H1 (cell line): ENCODE measurements around the gene FUT4. TPM values are rescaled to one million over a fixed set of nuclear protein-coding genes. Genes with fewer than 3 reads are reported as not detected.

Experiments
- CTCF ChIA-PET: fragments of 300-600 bp; sonication (Branson Sonifier 250); formaldehyde crosslinking; loops from one replicate; lab custom pipeline; 2021; ENCODE audit not compliant: partially characterized antibody; lab: Charles Lee
- POLR2A ChIA-PET: fragments of 300-600 bp; sonication (Branson Sonifier 250); formaldehyde crosslinking; loops from one replicate; lab custom pipeline; 2021; ENCODE audit warnings: inconsistent platforms; ENCODE audit not compliant: partially characterized antibody; lab: Charles Lee
- DNase-seq, 2 experiments: peaks; one replicate each; pipeline versions ENCODE4 v3.0.0 to v3.0.0-alpha.2; 2010 to 2022; ENCODE audit warnings: low spot score in 2 of 2, low read depth in 1 of 2, mixed read lengths in 1 of 2
- FAIRE-seq: peaks from 2 replicates; lab custom pipeline; 2011; peaks lifted over from hg19 to GRCh38; lab: Jason Lieb, UNC
- H2AFZ ChIP-seq: 2 replicates; pipeline ENCODE4 v1.8.1; 2012; ENCODE audit warnings: low read length, inconsistent platforms
- H2AK5ac ChIP-seq: 2 replicates; pipeline ENCODE4 v1.6.1; 2013; ENCODE audit warnings: low read depth, low read length
- H2BK120ac ChIP-seq: replicated peaks from 2 replicates; pipeline ENCODE3; 2013; ENCODE audit warnings: low read depth, low read length, inconsistent platforms
- H2BK12ac ChIP-seq: 2 replicates; pipeline ENCODE4 v1.6.1; 2013; ENCODE audit warnings: low read depth, low read length
- H2BK15ac ChIP-seq: 2 replicates; pipeline ENCODE4 v1.6.1; 2013; ENCODE audit warnings: low read length
- H2BK20ac ChIP-seq: 2 replicates; pipeline ENCODE4 v1.6.1; 2013; ENCODE audit warnings: low read length
- H2BK5ac ChIP-seq: 2 replicates; pipeline ENCODE4 v1.6.1; 2013; ENCODE audit warnings: low read depth, low read length
- H3K14ac ChIP-seq: 2 replicates; pipeline ENCODE4 v1.6.1; 2013; ENCODE audit warnings: inconsistent platforms; ENCODE audit not compliant: insufficient read length
- H3K18ac ChIP-seq: 2 replicates; pipeline ENCODE4 v1.6.1; 2013; ENCODE audit warnings: low read length; ENCODE audit errors: extremely low read depth
- H3K23ac ChIP-seq: 2 replicates; pipeline ENCODE4 v1.6.1; 2013; ENCODE audit warnings: inconsistent platforms; ENCODE audit not compliant: insufficient read length
- H3K23me2 ChIP-seq: 2 replicates; pipeline ENCODE4 v1.6.1; 2013; ENCODE audit warnings: low read depth, low read length
- H3K27ac ChIP-seq: 2 replicates; pipeline ENCODE4 v1.6.1; 2011; ENCODE audit warnings: low read depth, low read length, inconsistent platforms
- H3K27me3 ChIP-seq, 4 experiments: replicated peaks in 1 of 4; 1 replicate in 1 of 4; 2 replicates in 3 of 4; pipeline versions ENCODE4 v1.6.1 to v1.8.1; 2011 to 2013; ENCODE audit warnings: low read length in 3 of 4, mild to moderate bottlenecking in 3 of 4, inconsistent platforms in 2 of 4, mixed read lengths in 2 of 4, moderate library complexity in 1 of 4; ENCODE audit not compliant: control insufficient read depth in 3 of 4, insufficient read depth in 3 of 4; ENCODE audit errors: extremely low read depth in 1 of 4
- H3K36me3 ChIP-seq, 4 experiments: 2 replicates each; pipeline versions ENCODE4 v1.6.1 to v1.8.1; 2011 to 2013; ENCODE audit warnings: mild to moderate bottlenecking in 4 of 4, low read length in 3 of 4, moderate library complexity in 2 of 4, control low read depth in 1 of 4, inconsistent platforms in 1 of 4; ENCODE audit not compliant: insufficient read depth in 4 of 4, control insufficient read depth in 2 of 4
- H3K4ac ChIP-seq: replicated peaks from 2 replicates; pipeline ENCODE3; 2013; ENCODE audit warnings: low read length, low read depth, mixed read lengths, inconsistent platforms; ENCODE audit not compliant: insufficient read length
- H3K4me1 ChIP-seq, 4 experiments: replicated peaks in 1 of 4; 1 replicate in 1 of 4; 2 replicates in 3 of 4; pipeline versions ENCODE4 v1.6.1 to v1.8.1; 2011 to 2013; ENCODE audit warnings: low read length in 3 of 4, inconsistent platforms in 2 of 4, mixed read lengths in 1 of 4; ENCODE audit not compliant: insufficient read depth in 4 of 4, control insufficient read depth in 3 of 4
- H3K4me2 ChIP-seq, 2 experiments: 2 replicates each; pipeline versions ENCODE4 v1.6.1 to v1.8.1; 2011 to 2013; ENCODE audit warnings: low read depth in 2 of 2, low read length in 2 of 2, control low read depth in 1 of 2, inconsistent platforms in 1 of 2, mild to moderate bottlenecking in 1 of 2; ENCODE audit not compliant: insufficient read depth in 1 of 2
- H3K4me3 ChIP-seq, 4 experiments: fragments of 200-600, 300-600 bp in 1 of 4; sonication (generic), shearing (Covaris generic), sonication (Bioruptor Twin) in 1 of 4; 2 replicates each; pipeline versions ENCODE4 v1.5.1 to v1.8.1; 2011 to 2016; ENCODE audit warnings: low read length in 4 of 4, low read depth in 3 of 4, control low read depth in 2 of 4, inconsistent platforms in 2 of 4, mild to moderate bottlenecking in 2 of 4, mixed read lengths in 1 of 4, moderate library complexity in 1 of 4; ENCODE audit not compliant: insufficient read depth in 2 of 4; ENCODE audit errors: extremely low read depth in 1 of 4
- H3K56ac ChIP-seq: replicated peaks from 2 replicates; pipeline ENCODE3; 2013; ENCODE audit warnings: low read depth, mild to moderate bottlenecking, mixed read lengths, low read length, inconsistent platforms; ENCODE audit not compliant: insufficient read length
- H3K79me1 ChIP-seq: 2 replicates; pipeline ENCODE4 v1.6.1; 2013; ENCODE audit warnings: low read depth, low read length, control low read depth
- H3K79me2 ChIP-seq, 2 experiments: 2 replicates each; pipeline versions ENCODE4 v1.6.1 to v1.8.1; 2012 to 2013; ENCODE audit warnings: low read length in 2 of 2, mild to moderate bottlenecking in 2 of 2, inconsistent platforms in 1 of 2; ENCODE audit not compliant: insufficient read depth in 2 of 2, control insufficient read depth in 1 of 2
- H3K9ac ChIP-seq, 4 experiments: replicated peaks in 1 of 4; 1 replicate in 1 of 4; 2 replicates in 3 of 4; pipeline versions ENCODE4 v1.6.1 to v1.8.1; 2011 to 2013; ENCODE audit warnings: low read depth in 3 of 4, low read length in 3 of 4, control low read depth in 2 of 4, mild to moderate bottlenecking in 2 of 4, moderate library complexity in 2 of 4, inconsistent platforms in 1 of 4; ENCODE audit errors: extremely low read depth in 1 of 4
- H3K9me3 ChIP-seq, 2 experiments: 2 replicates each; pipeline versions ENCODE4 v1.6.1 to v1.8.1; 2012 to 2013; ENCODE audit warnings: mild to moderate bottlenecking in 2 of 2, moderate library complexity in 2 of 2, control low read depth in 1 of 2, inconsistent platforms in 1 of 2, low read depth in 1 of 2, low read length in 1 of 2, mixed read lengths in 1 of 2; ENCODE audit not compliant: insufficient read depth in 2 of 2
- H4K20me1 ChIP-seq, 2 experiments: replicated peaks in 1 of 2; 2 replicates each; pipeline versions ENCODE3 to v1.8.1; 2011 to 2013; ENCODE audit warnings: inconsistent platforms in 2 of 2, low read length in 2 of 2, mild to moderate bottlenecking in 1 of 2; ENCODE audit not compliant: insufficient read depth in 2 of 2, control insufficient read depth in 1 of 2
- H4K5ac ChIP-seq: 2 replicates; pipeline ENCODE4 v1.6.1; 2013; ENCODE audit warnings: low read length, low read depth, mixed read lengths, inconsistent platforms; ENCODE audit not compliant: insufficient read length
- H4K8ac ChIP-seq: 2 replicates; pipeline ENCODE4 v1.8.0; 2013; ENCODE audit warnings: mild to moderate bottlenecking, moderate library complexity, low read length, inconsistent platforms; ENCODE audit not compliant: insufficient read depth; ENCODE audit errors: extremely low read depth
- H4K91ac ChIP-seq: replicated peaks from 2 replicates; pipeline ENCODE3; 2013; ENCODE audit warnings: low read length, mixed read lengths, inconsistent platforms; ENCODE audit not compliant: insufficient read length
- CREB1 ChIP-seq: IDR thresholded peaks from 2 replicates; pipeline ENCODE4 v1.6.1; 2012; ENCODE audit warnings: inconsistent platforms
- EP300 ChIP-seq, 2 experiments: IDR thresholded peaks; 1 replicate in 1 of 2; 2 replicates in 1 of 2; pipeline ENCODE4 v1.6.1; 2011 to 2012; ENCODE audit warnings: low read depth in 2 of 2, low read length in 2 of 2, mild to moderate bottlenecking in 2 of 2, borderline replicate concordance in 1 of 2, inconsistent platforms in 1 of 2, moderate library complexity in 1 of 2
- SIX5 ChIP-seq: IDR thresholded peaks from 2 replicates; pipeline ENCODE4 v1.6.1; 2011; ENCODE audit warnings: mild to moderate bottlenecking, low read depth, low read length
- WGBS, 2 experiments: shearing (Covaris generic) in 1 of 2; methylation state at CpG; one replicate each; pipeline versions ENCODE4 v1.1.6 to v1.1.7; 2013 to 2015; ENCODE audit warnings: low lambda C conversion rate in 2 of 2, mixed read lengths in 2 of 2, inconsistent platforms in 1 of 2, low coverage in 1 of 2, missing lambda C conversion rate in 1 of 2; ENCODE audit not compliant: insufficient replicate concordance in 2 of 2, insufficient coverage in 1 of 2, insufficient read length in 1 of 2; ENCODE audit errors: extremely low coverage in 1 of 2, missing lambda C conversion rate in 1 of 2; 5-methylcytosine and 5-hydroxymethylcytosine counted together
- polyA plus RNA-seq, 7 experiments: library from polyadenylated mRNA; depleted of rRNA in 3 of 7; stranded (reverse) in 5 of 7; unstranded in 2 of 7; fragments of >200 nt in 5 of 7; fragments of 200-250 nt in 2 of 7; gene quantifications; 1 replicate in 5 of 7; 2 replicates in 1 of 7; 4 replicates in 1 of 7; pipeline versions ENCODE4 v1.2.1 to v1.2.3, GENCODE V29; 2011 to 2013; ENCODE audit warnings: missing spikeins in 2 of 7, mixed read lengths in 2 of 7
- total RNA-seq: library from RNA; stranded (reverse); fragmentation: NEBNext Ultra II Directional; extraction: Animal tissue kit (Norgen Biotek cat#: 25700); gene quantifications from 2 replicates; pipeline ENCODE4 v1.2.1, GENCODE V29; 2021

Gene FUT4
- total and polyA plus RNA-seq, 2 of the 8 experiments (the other 6 are each of a cell fraction or from before 2014, with no cell fraction given): 2.6 to 8.0 TPM

DNA sequence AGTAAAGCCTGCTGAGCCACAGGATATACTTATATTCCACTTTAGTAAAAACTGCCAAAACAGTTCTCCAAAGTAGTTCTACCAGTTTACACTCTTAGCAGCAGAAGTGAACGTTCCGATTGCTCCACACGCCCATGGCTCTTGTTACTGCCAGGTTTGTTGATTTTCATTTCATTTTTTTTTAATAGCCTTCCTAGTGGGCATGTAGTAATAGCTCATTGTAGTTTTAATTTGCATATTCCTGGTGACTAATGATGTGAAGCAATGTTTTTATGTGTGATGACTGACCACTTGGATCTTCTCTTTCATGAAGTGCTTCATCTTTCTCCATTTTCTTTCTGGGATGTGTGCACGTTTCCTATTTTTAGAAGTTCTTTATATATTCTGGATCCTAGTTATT lies 36.2 kb upstream of the FUT4 start:
- Histone ChIP-seq H2BK120ac (no peak overlapping the region), H3K4me1 (peaks cover 0 to 2% (median 0%) of the 10 kb centered on the region in 4 experiments; a peak in 2 of 7 replicates), H2AFZ (no peak overlapping the region), H2BK12ac (no peak overlapping the region), H3K4ac (no peak overlapping the region), H3K56ac (no peak overlapping the region), H3K9me3 (no peaks in the 10 kb centered on the region), H3K27me3 (peaks cover 0 to 4% (median 3%) of the 10 kb centered on the region in 4 experiments; a peak in 4 of 7 replicates), H3K36me3 (no peaks in the 10 kb centered on the region), H3K9ac (no peak overlapping the region), H3K79me2 (no peaks in the 10 kb centered on the region), H4K8ac (no peak overlapping the region), H4K91ac (no peak overlapping the region), H3K4me2 (no peak overlapping the region), H2BK5ac (no peak overlapping the region), H3K79me1 (no peaks in the 10 kb centered on the region), H2BK15ac (no peak overlapping the region), H3K18ac (no peak overlapping the region), H4K5ac (no peak overlapping the region), H3K14ac (no peak overlapping the region), H2AK5ac (no peak overlapping the region), H3K27ac (no peak overlapping the region), H3K4me3 (no peak overlapping the region), H3K23ac (no peak overlapping the region), H4K20me1 (no peaks in the 10 kb centered on the region), H3K23me2 (peaks cover 7% of the 10 kb centered on the region), H2BK20ac (no peak overlapping the region)
- POLR2A ChIA-PET: no interaction called here
- DNase-seq: no peak
- WGBS, 2 experiments: 91% methylated on average over 4 of the region's 4 CpGs; no CpG with 5 or more reads in 1 of the 2 experiments
- CTCF ChIA-PET: interaction anchor here (0.6 to 1.5 kb wide), 8 partner anchors 11 to 612 kb away, joined by 3 to 7 read pairs (median 4); no protein-coding TSS in a partner anchor
- no peak for FAIRE-seq
- TF ChIP-seq EP300 (IDR thresholded peaks at IDR 0.05; ENCODE audit: borderline replicate concordance in 1 of 2, low read depth in 2 of 2, low read length in 2 of 2) (no peak), SIX5 (no peak), CREB1 (no peak)
